Activated CD4-positive, alpha-beta T cell treated with anti-CD3 and anti-CD28 coated beads, Interleukin-2, Interleukin-6, amounts not matched to agents 100 ng/mL and 50 ng/mL, durations not matched to agents 16 hours and 8 hours (primary cell): ENCODE data around the gene PRKCH.
"Not testable (repeated sequence)": the region's sequence is repeated elsewhere in the genome, so short reads cannot be mapped to it uniquely, and the experiment has no call there.

Source experiments
- DNase-seq: peaks from one replicate; pipeline ENCODE4 v3.0.0-alpha.2; 2020

PRKCH gene

DNA sequence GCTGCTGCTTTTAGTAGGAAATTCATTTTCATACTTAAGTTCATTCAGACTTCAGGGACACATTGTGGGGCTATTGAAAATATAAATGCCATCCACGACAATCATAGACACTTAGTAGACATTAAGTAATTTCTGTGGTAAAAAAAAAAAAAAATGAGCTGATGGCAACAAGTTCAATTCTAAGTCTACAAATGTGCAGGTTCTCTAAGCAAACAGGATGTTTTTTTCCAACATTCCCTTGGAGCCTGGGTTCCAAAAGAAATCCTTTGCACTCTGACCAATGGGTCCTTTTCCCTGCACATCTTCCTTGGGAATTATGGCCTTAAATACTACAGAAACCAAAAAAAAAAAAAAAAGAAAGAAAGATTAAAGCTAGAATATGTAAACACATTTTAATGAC is 198.4 kb downstream of the PRKCH start:
- no peak for DNase-seq

DNA sequence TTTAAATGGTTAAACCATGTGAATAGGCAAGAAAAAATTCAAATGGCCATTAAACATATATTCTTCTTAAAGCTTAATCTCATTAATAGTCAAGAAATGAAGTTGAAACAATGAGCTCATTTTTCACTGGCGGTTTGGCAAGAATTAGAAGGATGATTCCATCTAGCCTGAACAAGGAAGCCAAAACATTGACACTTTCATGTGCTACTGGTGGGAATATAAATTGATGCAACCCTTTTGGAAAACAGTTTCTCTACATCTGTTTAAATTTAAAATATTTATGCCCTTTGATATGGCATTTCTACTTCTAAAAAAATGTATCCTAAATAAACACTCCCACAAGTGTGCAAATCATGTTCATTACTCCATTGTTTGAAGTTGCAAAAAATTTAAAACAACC is 199.2 kb downstream of the PRKCH start:
- DNase-seq: no peak

DNA sequence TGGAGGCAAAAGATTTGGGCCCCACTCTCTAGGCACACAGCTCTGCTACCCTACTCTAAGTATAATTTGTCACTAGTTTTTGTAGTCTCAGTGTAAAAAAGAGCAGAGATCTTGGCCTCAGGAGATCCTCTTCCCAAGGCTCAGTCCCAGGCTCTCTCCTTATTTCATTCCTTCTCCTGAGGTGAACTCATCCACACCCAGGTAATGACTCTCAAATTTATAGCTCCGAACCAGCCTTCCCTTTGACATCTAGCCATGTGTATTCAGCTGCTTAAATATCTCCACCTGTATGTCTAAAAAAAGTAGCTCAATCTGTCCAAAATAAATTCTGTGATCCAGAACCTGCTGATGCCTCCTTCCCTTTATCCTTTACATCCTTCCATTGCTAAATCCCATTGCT is 200.4 kb downstream of the PRKCH start:
- DNase-seq: no peak

DNA sequence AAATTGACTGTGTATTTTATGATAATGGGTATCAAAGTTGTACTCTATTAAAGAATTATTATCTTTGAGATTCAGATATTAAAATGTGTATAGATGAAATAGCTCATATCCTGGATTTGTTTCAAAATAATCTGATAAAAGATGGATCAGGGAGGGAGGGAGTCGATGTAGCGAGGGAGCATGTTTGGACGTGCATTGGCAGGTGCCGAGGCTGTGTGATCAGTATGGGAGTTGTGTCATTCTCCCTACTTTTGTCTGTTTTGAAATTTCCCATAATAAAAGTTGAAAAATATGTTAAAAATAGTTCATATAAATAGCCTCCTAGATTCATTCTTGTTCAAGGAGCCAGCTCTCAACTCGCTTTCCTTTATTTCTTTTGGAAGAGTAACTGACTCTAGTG is 202.4 kb downstream of the PRKCH start:
- no peak for DNase-seq

DNA sequence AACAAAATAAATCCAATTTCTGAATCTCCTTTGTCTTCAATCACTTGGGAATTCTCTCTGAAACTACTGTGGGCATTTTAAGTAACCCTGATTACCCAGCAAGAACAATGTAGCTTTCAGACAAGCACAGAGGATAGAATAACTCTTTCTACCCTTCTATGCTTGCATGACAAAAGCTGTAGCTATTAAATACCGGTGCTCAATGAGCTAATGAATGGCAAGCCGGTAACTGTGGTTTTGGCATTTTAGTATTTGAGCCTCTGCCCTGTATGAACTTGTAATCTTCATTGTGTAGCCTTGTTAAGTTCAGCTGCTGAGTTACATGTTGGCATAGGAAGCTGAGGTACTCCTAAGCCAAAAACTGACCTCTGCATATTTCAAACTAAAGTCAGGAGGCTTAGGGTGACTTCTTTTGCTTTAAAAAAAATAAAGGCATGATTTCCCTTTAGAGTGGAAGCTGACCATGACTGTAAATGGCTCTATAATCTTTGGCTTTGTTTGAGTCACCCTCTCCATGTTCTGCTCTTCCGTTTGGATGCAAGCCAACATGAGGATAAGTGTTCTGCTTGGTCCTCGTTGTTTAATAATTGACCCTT is 202.9 kb downstream of the PRKCH start:
- no peak for DNase-seq

DNA sequence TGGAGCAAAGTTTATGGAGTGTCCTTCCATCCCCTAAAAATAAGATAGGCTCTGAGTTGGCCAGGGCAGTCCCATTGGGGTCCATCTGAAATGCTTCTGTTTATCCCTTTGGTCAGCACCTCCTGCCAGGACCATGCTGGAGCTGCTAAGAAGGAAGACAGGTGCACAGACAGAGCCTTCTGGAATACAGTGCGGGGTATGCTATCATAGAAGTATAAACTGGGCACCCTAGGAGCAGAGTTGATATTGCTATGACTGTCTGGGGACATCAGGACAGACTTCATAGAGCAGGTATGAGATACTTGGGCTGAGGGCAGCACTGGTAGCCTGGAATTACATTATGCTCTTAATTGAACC is 203.5 kb downstream of the PRKCH start:
- no peak for DNase-seq

DNA sequence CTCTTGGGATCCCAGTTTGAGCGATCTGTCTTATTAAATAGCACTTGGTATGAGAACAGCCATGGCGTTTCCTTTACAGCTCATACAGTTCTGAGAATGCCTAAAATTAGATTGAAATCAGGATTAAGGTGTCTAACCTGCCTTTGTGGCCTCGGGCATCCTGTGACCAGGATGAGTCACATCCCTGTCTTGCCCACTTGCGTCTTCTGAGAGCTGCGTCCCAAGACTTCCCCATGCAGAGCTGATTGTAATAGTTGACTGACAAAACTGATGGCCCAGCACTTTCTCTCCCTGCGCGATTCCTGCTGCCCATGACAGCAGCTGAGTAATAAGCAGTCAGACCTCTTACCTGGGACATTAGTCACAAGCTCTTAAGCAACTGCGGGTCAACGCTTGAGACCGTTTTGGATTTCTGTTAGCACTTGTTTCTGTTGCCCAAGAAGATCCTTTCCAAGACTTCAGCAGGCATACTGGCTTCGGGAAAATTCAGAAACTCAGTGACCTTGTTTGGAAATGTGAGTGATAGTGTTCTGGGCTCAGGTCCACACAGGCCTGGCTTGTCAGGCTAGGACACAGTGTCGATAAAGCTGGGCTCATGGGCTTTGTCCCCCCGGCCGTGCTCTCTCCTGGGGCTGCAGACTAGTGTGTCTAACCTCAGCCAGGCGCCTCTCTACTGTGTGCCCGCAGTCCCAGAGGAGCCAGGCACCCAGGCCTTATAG is 204.1 kb downstream of the PRKCH start:
- peak; percentile 94 for DNase-seq

DNA sequence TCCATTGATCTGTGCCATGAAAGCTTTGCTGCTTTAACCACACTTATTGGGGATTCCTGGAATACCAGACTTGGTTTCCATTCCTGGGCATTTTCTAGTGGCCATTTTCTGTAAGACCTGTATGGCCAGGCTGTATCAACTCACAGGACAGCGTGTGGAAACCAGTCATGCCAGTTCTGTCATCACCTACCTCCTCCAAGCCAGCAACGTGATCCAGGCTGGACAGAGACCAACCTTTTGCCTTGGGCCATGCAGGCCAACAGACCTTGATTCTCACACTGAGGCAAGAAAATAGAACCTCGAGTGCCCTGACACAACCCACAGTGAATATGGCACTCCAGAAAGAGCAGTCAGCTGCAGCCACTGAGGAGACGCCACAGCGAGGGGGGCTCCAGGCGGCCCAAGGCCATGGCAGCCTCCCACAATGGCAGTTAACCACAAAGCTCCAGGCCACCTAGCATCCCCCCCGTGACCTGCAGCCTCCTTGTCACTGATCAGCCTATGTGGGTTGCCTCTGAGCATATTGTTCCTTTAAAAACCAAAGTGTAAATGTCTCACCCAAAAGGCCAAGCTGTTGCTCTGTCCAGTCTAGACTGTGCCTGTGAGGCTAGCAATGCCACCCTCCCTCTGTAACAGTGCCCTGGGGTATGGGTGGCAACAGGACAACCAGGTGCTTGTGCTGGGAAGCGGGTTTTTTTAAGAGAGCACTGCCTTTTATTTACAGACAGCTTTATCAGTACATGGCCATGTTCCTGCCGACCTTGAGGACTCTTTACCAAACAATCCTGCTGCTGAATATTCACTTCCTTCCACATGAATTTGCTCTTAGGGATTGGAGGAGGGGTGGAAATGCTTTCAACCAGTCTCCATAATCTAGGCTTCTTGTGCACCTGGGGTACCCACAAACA is 205.3 kb downstream of the PRKCH start:
- no peak for DNase-seq

DNA sequence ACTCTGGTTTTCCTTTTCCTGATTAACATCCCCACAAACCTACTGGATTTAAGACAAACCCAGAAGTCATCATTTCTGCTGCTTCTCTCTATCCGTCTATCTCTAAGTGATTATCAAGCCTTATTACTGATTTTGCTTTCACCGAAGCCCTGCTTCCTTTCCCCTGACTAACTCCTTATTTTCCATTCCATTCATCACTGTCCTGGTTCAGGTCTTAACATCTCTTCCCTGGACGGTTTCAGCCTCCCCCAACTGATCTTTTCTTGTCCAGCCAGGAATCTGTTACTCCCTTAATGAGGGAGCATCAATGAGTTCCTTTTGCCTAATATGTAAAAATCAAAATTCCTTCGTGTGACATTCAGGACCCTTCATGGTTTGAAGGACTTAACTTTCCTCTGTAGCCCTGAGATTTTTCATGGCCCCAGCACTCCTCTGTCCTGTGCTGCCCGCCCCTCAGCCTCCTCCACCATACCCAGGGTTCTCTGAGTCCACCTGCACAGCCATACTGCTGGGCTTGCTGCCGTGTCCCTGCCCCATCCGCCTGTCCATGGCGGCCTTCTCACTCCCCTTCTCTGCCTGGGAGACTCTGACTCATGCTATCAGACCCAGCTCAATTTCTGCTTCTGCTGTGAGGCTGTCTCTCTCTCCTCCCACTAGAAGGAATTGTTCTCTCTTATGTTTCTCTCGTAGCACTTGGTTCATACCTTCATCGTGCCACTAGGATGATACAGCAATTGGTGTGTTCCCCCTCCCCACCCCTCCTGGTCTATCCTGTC is 206.1 kb downstream of the PRKCH start:
- DNase-seq: no peak

DNA sequence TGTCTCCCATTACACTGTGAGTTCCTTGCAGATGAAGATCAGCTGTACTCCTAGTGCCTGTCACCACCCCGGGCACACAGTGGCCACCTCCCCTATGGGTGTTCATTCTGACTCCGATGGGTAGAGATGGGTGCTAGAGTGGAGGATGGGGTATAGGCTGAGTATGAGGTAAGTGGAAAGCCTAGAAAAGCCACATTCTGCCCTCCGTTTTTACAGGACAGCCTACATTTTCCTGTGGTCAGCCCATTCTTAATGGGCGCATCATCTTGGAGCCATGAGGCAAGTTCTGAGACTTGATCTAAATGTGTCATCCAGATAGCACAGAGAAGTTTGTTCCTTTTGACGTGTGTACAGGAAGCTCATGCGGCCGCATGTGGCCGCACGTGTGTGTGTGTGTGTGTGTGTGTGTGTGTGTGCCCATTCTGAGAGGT is 207.2 kb downstream of the PRKCH start:
- DNase-seq: peak; percentile 85

DNA sequence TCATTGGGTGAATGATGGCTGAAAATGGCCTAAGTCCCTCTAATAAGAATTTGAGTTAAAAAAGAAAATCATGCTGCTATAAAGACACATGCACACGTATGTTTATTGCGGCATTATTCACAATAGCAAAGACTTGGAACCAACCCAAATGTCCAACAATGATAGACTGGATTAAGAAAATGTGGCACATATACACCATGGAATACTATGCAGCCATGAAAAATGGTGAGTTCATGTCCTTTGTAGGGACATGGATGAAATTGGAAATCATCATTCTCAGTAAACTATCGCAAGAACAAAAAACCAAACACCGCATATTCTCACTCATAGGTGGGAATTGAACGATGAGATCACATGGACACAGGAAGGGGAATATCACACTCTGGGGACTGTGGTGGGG is 208.0 kb downstream of the PRKCH start:
- not testable (repeated sequence) for DNase-seq

DNA sequence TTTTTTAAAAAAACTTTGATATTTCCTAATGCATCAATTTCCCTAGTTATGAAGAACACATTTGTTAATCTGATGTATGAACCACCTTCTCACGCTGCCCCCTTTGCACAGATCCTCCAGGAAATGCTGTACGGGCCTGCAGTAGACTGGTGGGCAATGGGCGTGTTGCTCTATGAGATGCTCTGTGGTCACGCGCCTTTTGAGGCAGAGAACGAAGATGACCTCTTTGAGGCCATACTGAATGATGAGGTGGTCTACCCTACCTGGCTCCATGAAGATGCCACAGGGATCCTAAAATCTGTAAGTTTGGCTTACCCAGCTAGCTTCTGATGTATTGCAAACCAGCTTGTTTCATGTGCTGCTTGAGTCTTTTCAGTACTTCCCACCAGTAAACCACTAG is 208.9 kb downstream of the PRKCH start:
- DNase-seq: no peak

DNA sequence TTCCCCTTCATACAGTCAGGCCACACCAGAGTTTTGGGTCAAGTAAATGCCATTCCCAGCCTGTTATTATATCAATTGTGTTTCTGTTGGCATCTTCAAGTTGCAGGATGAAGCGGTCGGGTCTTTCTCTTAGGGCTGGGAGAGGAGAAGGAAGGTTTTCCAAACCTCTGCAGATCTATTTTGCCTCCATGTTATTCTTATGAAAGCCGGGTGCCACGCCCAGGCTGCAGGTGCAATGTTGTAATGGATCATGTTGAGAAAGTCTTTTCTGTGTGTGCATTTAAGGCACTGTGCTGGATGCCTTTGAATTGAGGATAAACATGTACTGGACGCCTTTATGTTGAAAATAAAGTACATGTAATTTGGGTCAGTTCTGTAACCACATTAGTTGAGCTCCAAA is 209.5 kb downstream of the PRKCH start:
- DNase-seq: no peak

DNA sequence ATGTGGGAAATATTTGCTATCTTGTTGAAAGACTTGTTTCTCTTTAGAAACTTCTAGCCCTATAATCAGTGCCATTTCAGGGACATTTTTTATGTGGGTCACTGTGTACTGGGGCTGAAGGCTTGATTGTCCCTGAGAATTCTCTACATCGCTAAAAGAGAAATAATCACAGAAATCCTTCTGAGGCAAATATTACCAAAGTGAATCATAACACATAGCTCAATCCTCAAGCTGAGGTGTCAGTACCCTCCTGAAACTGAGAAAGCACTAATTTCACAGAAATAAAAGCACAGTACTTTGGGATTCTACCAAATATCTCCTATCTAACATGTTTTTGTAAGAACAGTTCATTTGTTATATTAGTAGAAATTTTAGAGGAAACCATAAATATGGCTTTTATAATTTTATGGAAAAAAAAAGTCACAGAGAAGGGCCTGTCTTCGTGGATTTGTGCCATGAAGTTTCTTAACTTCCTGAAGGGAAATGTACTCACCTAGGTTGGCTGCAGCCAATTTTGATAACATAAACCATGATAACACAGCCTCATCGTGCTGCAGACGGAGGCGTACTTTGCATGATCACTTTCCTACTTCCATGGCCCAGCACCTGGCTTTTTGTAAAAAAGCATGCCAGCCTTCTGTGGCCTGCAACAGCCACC is 210.2 kb downstream of the PRKCH start:
- DNase-seq: no peak

DNA sequence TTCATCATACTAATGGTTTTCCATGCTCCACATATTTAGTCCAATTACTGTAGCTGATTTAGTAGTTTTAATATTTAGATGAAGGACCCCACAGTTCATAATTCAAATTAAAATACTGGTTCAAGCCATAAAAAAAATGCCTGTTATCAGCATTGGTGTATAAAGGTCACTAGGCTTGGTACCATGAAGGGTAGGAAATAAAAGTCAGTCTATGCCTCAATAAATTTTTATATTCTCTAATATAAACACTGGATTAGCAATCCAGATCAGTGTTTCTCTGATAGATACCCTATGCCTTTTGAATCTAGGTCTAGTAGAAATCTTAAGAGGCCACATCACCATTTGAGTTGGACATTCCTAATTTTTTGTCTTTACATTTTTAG is 210.7 kb downstream of the PRKCH start:
- DNase-seq: no peak

DNA sequence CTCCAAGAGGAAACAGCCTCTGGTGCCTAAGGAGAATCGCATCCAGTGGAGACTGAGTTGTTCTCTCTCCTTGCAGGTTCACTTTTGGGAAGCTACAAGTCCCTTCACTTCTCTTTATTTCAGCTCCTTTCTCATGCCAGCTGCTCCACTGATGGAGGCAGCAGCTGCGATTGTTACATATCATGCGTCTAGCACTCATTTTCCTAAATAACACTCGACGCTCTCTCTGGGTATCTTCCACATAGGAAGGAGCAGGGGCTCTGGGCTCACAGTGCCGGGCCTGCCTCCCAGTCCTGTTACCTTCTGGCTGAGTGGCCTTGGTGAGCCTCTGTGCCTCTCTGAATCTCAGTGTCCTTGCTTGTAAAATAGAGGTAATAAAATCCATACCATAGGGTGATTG is 211.4 kb downstream of the PRKCH start:
- DNase-seq: no peak

DNA sequence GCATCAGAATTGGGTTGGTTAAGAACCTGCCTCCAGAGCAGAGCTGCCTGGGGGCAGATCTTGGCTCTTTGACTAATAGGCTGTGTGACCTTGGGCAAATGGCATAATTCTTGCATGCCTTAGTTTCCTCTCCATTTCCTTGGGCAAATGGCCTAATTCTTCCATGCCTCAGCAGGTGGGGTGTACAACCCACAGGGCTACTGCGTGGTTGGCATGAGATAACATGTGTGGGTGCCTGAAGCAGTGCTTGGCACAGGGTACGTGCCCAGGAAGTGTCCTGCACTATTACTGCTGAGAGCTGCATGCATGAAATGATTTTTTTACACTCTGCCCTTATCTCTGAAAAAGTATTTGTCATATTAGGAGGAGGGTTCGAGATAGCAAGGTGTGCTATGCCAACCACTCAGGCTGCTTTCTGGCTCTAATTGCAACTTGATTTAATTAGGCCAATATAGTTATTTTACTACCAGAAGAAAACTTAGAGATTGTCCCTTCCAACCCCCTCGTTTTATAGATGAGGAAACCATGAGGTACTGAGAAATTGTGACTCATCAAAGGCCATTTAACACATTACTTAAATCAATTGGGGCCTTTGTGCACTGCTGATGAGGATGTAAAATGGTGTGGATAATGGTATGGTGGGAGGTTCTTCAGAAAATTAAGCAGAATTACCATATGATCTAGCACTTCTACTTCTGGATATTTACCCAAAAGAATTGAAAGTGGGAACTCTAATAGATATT is 212.3 kb downstream of the PRKCH start:
- DNase-seq: peak; percentile 41

DNA sequence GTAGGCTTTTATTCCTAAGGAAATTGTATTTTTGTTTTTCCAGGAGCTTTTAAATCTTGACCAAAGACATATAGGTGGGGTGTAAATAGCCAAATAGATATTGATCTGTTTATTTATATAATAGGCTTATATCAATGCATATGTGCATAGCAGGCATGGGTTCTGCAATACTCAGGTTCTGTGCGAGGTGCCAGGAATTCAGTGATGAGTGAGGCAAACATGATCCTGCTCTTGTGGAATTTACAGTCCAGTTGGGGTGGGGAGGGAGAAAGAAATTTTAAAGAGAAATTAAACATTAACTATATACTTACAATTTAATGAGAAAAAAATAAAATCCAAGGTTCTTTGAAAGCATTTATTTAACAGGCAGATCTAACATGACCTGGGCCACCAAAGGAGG is 213.7 kb downstream of the PRKCH start:
- no peak for DNase-seq

DNA sequence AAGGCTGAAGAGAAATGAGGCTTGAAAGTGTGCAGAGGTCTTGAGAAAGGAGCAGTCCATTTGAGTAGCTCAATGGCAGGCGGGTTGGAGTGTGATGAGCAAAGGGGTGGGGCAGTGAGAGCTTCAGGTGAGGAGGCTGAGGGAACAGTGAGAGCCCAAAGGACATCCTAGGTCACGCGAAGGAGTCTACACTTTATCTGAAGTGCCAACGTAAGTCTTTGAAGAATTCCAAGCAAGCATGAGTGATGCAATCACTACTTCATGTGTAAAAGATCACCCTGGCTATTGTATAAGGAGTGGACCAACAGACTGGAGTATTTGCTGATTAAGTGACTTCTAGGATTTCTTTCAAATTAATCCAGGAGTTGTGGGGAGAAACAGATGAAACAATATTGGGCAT is 214.1 kb downstream of the PRKCH start:
- DNase-seq: no peak

DNA sequence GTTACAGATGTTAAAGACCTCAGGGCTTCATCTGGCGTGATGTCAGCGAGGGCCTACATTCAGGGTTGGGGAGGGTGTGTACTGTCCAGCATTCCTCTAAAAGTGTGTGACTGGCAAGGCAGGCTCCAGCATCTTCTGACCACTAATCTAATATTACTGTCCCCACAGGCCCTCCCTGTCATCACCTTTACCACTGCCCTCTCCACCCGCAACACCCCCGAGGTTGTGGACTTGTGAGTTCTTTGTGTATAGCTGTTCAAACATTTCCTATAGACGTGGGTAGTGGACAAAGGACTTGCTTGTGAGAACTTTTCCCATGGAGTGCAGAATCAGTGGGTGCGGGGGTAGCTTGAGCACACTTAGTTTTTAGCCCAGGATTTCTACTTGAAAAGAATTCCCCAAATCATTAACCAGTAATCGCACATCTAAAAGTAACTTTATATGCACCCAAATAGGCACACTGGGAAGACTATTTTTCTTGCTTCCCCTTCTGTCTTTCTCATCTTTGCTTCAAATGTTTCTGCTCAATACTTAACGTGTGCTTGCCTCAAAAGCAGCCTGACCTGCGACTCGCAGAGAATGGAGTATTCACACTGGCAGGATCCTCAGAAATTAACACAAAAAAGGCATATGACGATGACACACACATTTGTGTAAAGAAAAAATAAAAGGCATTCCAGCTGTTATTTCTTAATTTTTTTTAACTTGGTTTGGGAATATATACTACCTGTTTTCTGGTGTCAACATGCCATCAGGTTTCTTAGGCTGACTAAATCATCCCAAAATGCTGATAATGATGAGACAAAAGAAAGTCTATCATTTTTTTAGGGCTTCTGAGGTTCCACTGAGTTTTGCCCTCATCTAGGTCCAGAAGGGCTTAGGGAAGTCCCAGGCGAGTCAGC is 215.5 kb downstream of the PRKCH start:
- no peak for DNase-seq
